Activated T-helper 2 cell treated with anti-CD3 and anti-CD28 coated beads, Interferon-gamma antibody, Interleukin-2, Interleukin-4, amounts not matched to agents 10 μg/mL and 5 μg/mL and 100 μg/mL, durations not matched to agents 14 hours and 24 hours and 36 hours (primary cell): ENCODE results near the gene TMEM170A. TPM values are rescaled to one million over a fixed set of nuclear protein-coding genes. Genes with fewer than 3 reads are reported as not detected.
A peak's percentile ranks its signal among the peaks of the same experiment; 100 is the strongest.
"Not testable (repeated sequence)": the region's sequence is repeated elsewhere in the genome, so short reads cannot be mapped to it uniquely, and the experiment has no call there.

Experiments used
- DNase-seq: peaks from one replicate; pipeline ENCODE4 v3.0.0; 2021; ENCODE audit warnings: low spot score
- H3K27ac Mint-ChIP-seq: one replicate; pipeline ENCODE4 v1.8.0; 2021; ENCODE audit warnings: mixed read lengths
- H3K27me3 Mint-ChIP-seq: one replicate; pipeline ENCODE4 v1.8.0; 2021; ENCODE audit warnings: low read depth, mixed read lengths
- H3K36me3 Mint-ChIP-seq: one replicate; pipeline ENCODE4 v1.8.0; 2021; ENCODE audit warnings: low read depth, mixed read lengths
- H3K4me1 Mint-ChIP-seq: one replicate; pipeline ENCODE4 v1.8.0; 2021; ENCODE audit warnings: low read depth, mixed read lengths
- H3K4me3 Mint-ChIP-seq: one replicate; pipeline ENCODE4 v1.8.0; 2021; ENCODE audit warnings: low read depth, mild to moderate bottlenecking, moderate library complexity, mixed read lengths
- H3K9me3 Mint-ChIP-seq: one replicate; pipeline ENCODE4 v1.8.0; 2021; ENCODE audit warnings: mixed read lengths
- intact Hi-C: fragments of 100-400 bp; cut with micrococcal nuclease; formaldehyde crosslinking; loops from one replicate; pipeline ENCODE4 v1.15.1; 2023
- total RNA-seq: library from RNA; stranded (reverse); gene quantifications from 2 replicates; pipeline ENCODE4 v1.2.3, GENCODE V29; 2022

TMEM170A gene
- total RNA-seq, 1 donor from 2014 or later, result 35.6 TPM

DNA sequence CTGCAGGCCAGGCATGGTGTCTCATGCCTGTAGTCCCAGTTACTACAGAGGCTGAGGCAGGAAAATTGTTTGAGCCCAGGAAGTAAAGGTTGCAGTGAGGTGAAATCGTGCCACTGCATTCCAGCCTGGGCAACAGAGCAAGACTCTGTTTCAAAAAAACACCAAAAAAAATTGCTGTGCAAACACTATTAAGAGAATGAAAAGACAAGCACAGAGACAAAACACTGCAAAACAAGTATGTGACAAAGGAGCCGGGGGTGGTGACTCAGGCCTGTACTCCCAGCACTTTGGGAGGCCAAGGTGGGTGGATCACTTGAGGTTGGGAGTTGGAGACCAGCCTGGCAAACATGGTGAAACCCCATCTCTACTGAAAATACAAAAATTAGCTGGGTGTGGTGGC is 38.0 kb downstream of the TMEM170A start:
- H3K27me3 Mint-ChIP-seq, H3K27ac Mint-ChIP-seq, H3K9me3 Mint-ChIP-seq, H3K4me3 Mint-ChIP-seq, intact Hi-C loops, DNase-seq: not testable (repeated sequence)
- Mint-ChIP-seq H3K36me3 (peaks cover 12% of the 10 kb centered on the region), H3K4me1 (peaks cover 16% of the 10 kb centered on the region)

- H3K27ac Mint-ChIP-seq, DNase-seq, intact Hi-C loops, H3K4me3 Mint-ChIP-seq, H3K36me3 Mint-ChIP-seq, H3K9me3 Mint-ChIP-seq, H3K27me3 Mint-ChIP-seq: not testable (repeated sequence)
- peaks cover 23% of the 10 kb centered on the region for H3K4me1 Mint-ChIP-seq
These were observed 40.3 kb downstream of the TMEM170A start for GRCh38 chr16:75424105-75424762.

DNA sequence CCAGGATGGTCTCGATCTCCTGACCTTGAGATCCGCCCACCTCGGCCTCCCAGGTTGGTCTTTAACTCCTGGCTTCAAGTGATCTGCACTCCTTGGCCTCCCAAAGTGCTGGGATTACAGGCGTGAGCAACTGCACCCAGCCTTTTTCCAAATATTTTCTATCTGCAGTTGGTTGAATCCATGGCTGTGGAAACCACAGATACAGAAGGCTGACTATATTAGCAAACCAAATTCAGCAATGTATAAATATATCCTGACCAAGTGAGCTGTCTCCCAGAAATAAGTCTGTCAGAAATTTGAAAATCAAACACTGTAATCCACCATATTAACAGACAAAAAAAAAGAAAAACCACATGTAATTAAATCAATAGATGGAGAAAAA is 40.8 kb downstream of the TMEM170A start:
- no peak overlapping the region for H3K4me3 Mint-ChIP-seq
- peaks cover 10% of the 10 kb centered on the region for H3K36me3 Mint-ChIP-seq
- H3K9me3 Mint-ChIP-seq, result no peaks in the 10 kb centered on the region
- H3K4me1 Mint-ChIP-seq, result peaks cover 23% of the 10 kb centered on the region
- H3K27ac Mint-ChIP-seq, result no peak overlapping the region
- no peak for DNase-seq
- intact Hi-C loops, result no loop called here
- no peaks in the 10 kb centered on the region for H3K27me3 Mint-ChIP-seq

- no peaks in the 10 kb centered on the region for H3K9me3 Mint-ChIP-seq
- H3K4me1 Mint-ChIP-seq, result peaks cover 20% of the 10 kb centered on the region
- intact Hi-C loops, result no loop called here
- H3K27ac Mint-ChIP-seq, result peak overlapping the region; percentile 75
- no peak overlapping the region for H3K4me3 Mint-ChIP-seq
- H3K27me3 Mint-ChIP-seq, result no peaks in the 10 kb centered on the region
- peaks cover 10% of the 10 kb centered on the region for H3K36me3 Mint-ChIP-seq
- no peak for DNase-seq
These were observed 42.7 kb downstream of the TMEM170A start for GRCh38 chr16:75421820-75422126.

- peak overlapping the region; percentile 75 for H3K27ac Mint-ChIP-seq
- DNase-seq, result no peak
- no peaks in the 10 kb centered on the region for H3K27me3 Mint-ChIP-seq
- intact Hi-C loops, result no loop called here
- no peaks in the 10 kb centered on the region for H3K9me3 Mint-ChIP-seq
- H3K4me1 Mint-ChIP-seq, result peaks cover 19% of the 10 kb centered on the region
- peak overlapping the region; percentile 39 for H3K4me3 Mint-ChIP-seq
- peaks cover 10% of the 10 kb centered on the region for H3K36me3 Mint-ChIP-seq
These were observed 43.3 kb downstream of the TMEM170A start for GRCh38 chr16:75420987-75421819.

DNA sequence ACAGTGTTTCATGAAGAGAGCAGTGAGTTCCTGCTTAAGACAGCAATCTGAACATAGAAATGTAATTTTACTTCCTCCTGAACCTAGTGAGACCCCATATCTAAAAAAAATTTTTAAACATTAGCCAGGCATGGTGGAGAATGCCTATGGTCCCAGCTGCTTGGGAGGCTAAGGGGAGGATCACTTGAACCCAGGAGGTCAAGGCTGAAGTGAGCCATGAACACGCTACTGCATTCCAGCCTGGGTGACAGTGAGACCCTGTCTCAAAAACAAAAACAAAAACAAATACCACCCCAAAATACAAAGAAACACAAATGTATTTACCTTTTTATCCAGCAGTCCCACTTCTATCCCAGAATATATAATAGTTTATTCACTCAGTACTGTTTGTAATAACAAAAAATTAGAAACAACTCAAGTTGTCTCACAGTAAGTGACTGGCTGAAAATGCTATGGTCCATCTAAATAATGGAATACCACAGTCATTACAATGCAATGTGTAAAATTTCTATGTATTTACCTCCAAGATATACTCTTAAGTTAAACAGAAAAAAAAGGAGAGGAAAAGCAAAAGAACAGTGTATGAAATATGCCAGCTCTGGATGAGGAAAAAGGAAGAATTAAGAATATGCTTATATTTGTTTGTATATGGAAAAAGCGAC is 47.5 kb downstream of the TMEM170A start:
- H3K9me3 Mint-ChIP-seq, result no peaks in the 10 kb centered on the region
- H3K4me1 Mint-ChIP-seq, result peaks cover 25% of the 10 kb centered on the region
- no peak overlapping the region for H3K4me3 Mint-ChIP-seq
- intact Hi-C loops, result no loop called here
- H3K27me3 Mint-ChIP-seq, result no peaks in the 10 kb centered on the region
- DNase-seq, result no peak
- H3K36me3 Mint-ChIP-seq, result peaks cover 12% of the 10 kb centered on the region
- H3K27ac Mint-ChIP-seq, result no peak overlapping the region

DNA sequence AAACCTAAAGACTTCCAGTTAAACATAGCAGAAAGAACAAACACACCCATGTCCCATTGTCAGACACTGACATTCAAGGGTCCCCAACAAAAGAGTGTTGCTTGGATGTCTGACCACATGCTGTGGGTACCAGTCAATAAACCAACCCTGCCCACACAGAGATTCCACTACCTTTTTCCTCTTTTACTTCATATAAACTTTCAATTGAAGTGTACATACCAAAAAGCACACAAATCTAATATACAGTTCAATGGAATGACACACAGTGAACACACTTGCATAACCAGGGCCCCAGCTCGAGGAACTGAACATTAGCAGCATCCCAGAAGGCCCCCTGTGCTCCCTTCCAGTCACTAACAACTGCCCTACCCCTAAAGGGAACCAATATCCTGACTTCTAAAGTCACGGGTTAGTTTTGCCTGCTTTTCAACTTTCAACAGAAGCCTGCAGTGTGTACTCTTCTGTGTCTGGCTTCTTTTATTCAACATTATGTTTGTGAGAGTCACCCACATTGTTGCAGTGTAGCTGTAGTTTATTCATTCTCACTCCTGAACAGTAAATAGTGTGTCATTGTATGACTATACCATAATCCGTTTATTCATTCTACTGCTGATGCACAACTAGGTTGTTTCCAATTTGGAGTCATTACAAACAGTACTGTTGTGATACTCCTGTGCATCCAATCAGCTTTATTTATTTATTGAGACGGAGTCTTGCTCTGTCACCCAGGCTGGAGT is 49.2 kb downstream of the TMEM170A start:
- no peak for DNase-seq
- Mint-ChIP-seq H3K4me3 (no peak overlapping the region), H3K36me3 (peaks cover 18% of the 10 kb centered on the region), H3K27ac (no peak overlapping the region), H3K9me3 (no peaks in the 10 kb centered on the region), H3K4me1 (peaks cover 12% of the 10 kb centered on the region), H3K27me3 (no peaks in the 10 kb centered on the region)
- intact Hi-C loops, result no loop called here

- H3K4me3 Mint-ChIP-seq, result no peak overlapping the region
- DNase-seq, result no peak
- H3K27me3 Mint-ChIP-seq, result no peaks in the 10 kb centered on the region
- intact Hi-C loops, result no loop called here
- no peak overlapping the region for H3K27ac Mint-ChIP-seq
- no peaks in the 10 kb centered on the region for H3K9me3 Mint-ChIP-seq
- peaks cover 22% of the 10 kb centered on the region for H3K36me3 Mint-ChIP-seq
- peaks cover 8% of the 10 kb centered on the region for H3K4me1 Mint-ChIP-seq
These were observed 50.5 kb downstream of the TMEM170A start for GRCh38 chr16:75413951-75414350.

DNA sequence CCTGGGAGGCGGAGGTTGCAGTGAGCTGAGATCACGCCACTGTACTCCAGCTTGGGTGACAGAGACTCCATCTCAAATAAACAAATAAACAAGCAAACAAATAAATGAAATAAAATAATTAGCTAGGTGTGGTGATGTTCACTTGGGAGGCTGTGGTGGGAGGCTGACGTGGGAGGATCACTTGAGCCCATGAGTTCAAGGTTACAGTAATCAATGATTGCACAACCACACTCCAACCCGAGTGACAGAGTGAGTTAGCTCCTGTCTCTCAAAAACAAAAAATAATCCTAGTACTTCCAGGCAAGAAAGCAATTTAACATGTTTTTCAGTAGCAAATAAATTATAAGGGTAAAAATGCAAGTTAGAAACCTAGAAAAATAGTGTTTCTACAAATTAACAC is 57.5 kb downstream of the TMEM170A start:
- peaks cover 32% of the 10 kb centered on the region for H3K36me3 Mint-ChIP-seq
- H3K4me1 Mint-ChIP-seq, result peaks cover 5% of the 10 kb centered on the region
- H3K9me3 Mint-ChIP-seq, result no peaks in the 10 kb centered on the region
- no peaks in the 10 kb centered on the region for H3K27me3 Mint-ChIP-seq
- H3K27ac Mint-ChIP-seq, result no peak overlapping the region
- intact Hi-C loops, result no loop called here
- DNase-seq, result no peak
- no peak overlapping the region for H3K4me3 Mint-ChIP-seq

GRCh38 chr16:75402821-75403475 is 61.5 kb downstream of the TMEM170A start:
- no peaks in the 10 kb centered on the region for H3K9me3 Mint-ChIP-seq
- H3K27ac Mint-ChIP-seq, result no peak overlapping the region
- H3K4me1 Mint-ChIP-seq, result peaks cover 9% of the 10 kb centered on the region
- H3K27me3 Mint-ChIP-seq, result no peaks in the 10 kb centered on the region
- peaks cover 18% of the 10 kb centered on the region for H3K36me3 Mint-ChIP-seq
- intact Hi-C loops, result loop anchor here (1.0 to 5.0 kb wide), 3 partner anchors 24 to 204 kb away; no protein-coding TSS in a partner anchor
- no peak for DNase-seq
- H3K4me3 Mint-ChIP-seq, result no peak overlapping the region

DNA sequence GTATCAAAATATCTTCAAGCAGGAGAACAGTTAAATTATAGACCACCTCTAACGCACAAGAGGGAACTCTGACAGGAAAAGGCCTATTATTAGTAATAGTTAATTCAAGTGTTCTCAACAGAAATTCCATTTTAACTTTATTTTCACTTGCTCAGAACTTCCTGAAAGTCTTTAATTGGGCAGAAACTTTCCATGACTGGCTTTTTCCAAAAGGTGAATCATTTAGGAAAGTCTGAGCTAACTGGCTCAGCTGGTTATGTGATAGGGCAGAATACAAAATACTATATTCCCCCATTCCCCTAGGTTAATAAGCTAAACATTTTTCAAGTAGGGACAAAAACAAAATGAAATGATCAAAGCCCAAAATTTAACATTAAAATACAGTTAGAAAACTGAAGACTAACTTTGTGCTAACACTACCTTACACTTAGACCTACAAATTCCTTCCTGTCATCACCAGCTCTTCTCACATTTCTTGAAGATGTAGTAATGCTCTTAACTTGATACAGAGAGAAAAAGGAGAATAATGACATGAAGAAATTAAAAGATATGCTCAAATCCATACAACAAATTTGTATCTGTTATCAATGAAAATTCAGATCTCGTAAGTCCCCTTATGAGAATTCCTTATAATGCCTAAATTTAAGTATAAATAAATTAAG is 62.2 kb downstream of the TMEM170A start:
- intact Hi-C loops, result loop anchor here (2.0 to 5.0 kb wide), 2 partner anchors 23 to 170 kb away; no protein-coding TSS in a partner anchor
- peaks cover 13% of the 10 kb centered on the region for H3K36me3 Mint-ChIP-seq
- H3K4me3 Mint-ChIP-seq, result no peak overlapping the region
- peak overlapping the region; percentile 15 for H3K27ac Mint-ChIP-seq
- peaks cover 9% of the 10 kb centered on the region for H3K4me1 Mint-ChIP-seq
- no peak for DNase-seq
- no peaks in the 10 kb centered on the region for H3K27me3 Mint-ChIP-seq
- no peaks in the 10 kb centered on the region for H3K9me3 Mint-ChIP-seq

- Mint-ChIP-seq H3K9me3 (no peaks in the 10 kb centered on the region), H3K4me1 (peaks cover 9% of the 10 kb centered on the region), H3K27ac (peak overlapping the region; percentile 15), H3K36me3 (peaks cover 8% of the 10 kb centered on the region), H3K4me3 (no peak overlapping the region), H3K27me3 (no peaks in the 10 kb centered on the region)
- no peak for DNase-seq
- intact Hi-C loops, result loop anchor here (2.0 to 5.0 kb wide), 2 partner anchors 23 to 169 kb away; no protein-coding TSS in a partner anchor
These were observed 62.8 kb downstream of the TMEM170A start for GRCh38 chr16:75401691-75402090.
